ENCODE measurements around the gene CDPF1.
"Not testable (repeated sequence)": the region's sequence is repeated elsewhere in the genome, so short reads cannot be mapped to it uniquely, and the experiment has no call there.

CDPF1 gene

DNA sequence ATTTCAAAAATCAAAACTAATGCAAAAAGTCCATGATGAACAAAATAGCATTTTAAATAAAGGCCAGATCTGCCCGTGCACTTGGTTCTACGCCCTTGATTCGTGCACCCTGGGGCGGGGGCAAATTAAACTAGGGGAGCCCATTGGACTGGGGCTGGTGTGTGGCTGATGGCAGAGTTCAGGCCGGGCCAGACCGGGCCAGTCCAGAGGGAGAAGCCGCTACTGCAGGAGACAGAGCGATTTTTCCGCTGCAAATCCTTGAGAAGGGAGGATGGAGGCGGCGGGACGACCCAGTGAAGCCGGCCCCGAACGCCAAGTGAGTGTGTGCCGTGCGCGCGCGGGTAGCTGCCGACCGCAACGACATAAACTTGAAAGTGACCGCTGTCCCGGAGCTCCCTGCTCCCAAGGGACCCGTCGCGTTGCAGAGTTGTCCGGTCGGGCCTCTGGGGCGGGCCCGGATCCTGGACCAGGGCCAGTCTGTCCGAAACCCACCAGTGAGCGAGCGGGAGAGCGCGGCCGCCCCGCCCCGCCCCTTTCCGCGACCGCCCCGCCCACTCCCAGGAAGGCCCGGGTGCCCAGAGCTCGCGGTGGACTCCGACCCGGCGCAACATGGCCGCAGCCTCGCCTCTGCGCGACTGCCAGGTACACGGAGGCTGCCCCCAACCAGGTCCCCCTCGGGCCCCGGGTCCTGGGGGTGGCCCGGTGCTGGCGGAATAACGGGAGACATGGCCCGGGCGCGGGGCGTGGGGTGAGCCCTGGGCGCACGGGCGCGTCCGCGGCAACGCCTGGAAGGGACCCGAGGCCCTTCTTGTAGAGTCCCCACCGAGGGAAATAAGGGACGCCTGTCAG, 17.6 kb upstream of the CDPF1 start, which contains the start of gene TTC38:
Gene TTC38 (plus strand): TSS at position 578 of the 849 bp plus-strand sequence. CDS start 32 bp downstream, at position 610.
- TF ChIP-seq, protein P1, sequence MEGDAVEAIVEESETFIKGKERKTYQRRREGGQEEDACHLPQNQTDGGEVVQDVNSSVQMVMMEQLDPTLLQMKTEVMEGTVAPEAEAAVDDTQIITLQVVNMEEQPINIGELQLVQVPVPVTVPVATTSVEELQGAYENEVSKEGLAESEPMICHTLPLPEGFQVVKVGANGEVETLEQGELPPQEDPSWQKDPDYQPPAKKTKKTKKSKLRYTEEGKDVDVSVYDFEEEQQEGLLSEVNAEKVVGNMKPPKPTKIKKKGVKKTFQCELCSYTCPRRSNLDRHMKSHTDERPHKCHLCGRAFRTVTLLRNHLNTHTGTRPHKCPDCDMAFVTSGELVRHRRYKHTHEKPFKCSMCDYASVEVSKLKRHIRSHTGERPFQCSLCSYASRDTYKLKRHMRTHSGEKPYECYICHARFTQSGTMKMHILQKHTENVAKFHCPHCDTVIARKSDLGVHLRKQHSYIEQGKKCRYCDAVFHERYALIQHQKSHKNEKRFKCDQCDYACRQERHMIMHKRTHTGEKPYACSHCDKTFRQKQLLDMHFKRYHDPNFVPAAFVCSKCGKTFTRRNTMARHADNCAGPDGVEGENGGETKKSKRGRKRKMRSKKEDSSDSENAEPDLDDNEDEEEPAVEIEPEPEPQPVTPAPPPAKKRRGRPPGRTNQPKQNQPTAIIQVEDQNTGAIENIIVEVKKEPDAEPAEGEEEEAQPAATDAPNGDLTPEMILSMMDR (conservative IDR thresholded peaks at IDR 0.05; ENCODE audit: low read depth) = no peak
- H3K27ac ChIP-seq = peak within 1 kb of the TSS; percentile 76
- peak; percentile 78 for DNase-seq (ENCODE audit: low spot score)
- CTCF ChIA-PET = interaction anchor here (1.0 kb wide), 1 partner anchor 145 kb away, joined by 3 read pairs; no protein-coding TSS in a partner anchor
- POLR2A ChIA-PET (ENCODE audit: low non-redundant PET) = interaction anchor here (1.0 kb wide), 2 partner anchors 17 to 28 kb away, joined by 4 to 5 read pairs; partner anchors contain the start of gene CDPF1

DNA sequence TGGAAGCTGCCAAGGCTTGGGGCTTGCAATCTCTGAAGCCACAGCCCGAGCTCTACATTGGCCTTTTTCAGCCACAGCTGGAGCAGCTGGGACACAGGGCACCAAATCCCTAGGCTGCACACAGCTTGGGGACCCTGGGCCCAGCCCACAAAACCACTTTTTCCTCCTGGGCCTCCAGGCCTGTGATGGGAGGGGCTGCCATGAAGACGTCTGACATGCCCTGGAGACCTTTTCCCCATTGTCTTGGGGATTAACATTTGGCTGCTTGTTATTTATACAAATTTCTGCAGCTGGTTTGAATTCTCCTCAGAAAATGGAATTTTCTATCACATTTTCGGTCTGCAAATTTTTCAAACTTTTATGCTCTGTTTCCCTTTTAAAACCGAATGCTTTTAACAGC, 15.5 kb upstream of the CDPF1 start:
- POLR2A ChIA-PET (ENCODE audit: low non-redundant PET); DNase-seq (ENCODE audit: low spot score); H3K27ac ChIP-seq; CTCF ChIA-PET: not testable (repeated sequence)

DNA sequence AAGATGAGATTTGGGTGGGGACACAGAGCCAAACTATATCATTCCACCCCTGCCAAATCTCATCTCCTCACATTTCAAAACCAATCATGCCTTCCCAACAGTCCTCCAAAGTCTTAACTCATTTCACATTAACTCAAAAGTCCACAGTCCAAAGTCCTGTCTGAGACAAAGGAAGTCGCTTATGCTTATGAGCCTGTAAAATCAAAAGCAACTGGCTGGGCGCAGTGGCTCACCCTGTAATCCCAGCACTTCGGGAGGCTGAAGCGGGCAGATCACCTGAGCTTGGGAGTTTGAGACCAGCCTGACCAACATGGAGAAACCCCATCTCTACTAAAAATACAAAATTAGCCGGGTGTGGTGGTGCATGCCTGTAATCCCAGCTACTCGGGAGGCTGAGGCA, 14.4 kb upstream of the CDPF1 start:
- H3K27ac ChIP-seq; CTCF ChIA-PET; DNase-seq (ENCODE audit: low spot score); POLR2A ChIA-PET (ENCODE audit: low non-redundant PET): not testable (repeated sequence)

DNA sequence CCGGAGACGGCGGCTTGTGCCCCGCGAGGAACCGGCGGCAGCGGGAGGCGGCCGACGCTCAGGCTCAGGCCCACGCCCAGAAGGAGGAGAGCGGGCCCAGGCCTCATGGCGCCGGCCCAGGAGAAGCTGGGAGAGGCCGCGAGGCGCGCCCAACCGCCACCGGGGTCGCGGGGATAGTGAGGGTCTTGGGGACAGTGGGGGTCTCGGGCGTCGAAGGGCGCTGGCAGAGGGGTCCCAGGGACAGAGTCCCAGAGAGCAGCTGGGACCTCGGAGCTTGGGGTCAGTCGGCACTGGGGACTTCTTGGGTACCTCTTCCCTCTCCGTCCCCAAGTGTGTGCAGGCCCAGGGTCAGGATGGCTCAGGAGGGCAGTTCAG, 13.1 kb upstream of the CDPF1 start, which contains the start of gene PKDREJ:
Gene PKDREJ (minus strand): TSS at position 128 of the 375 bp plus-strand sequence. CDS start 21 bp downstream, at position 107.
- ChIA-PET CTCF (no interaction called here), POLR2A (ENCODE audit: low non-redundant PET) (no interaction called here)
- DNase-seq (ENCODE audit: low spot score) = no peak
- H3K27ac ChIP-seq = no peak within 1 kb of the TSS
- TF ChIP-seq, protein P1 (conservative IDR thresholded peaks at IDR 0.05; ENCODE audit: low read depth) = no peak

DNA sequence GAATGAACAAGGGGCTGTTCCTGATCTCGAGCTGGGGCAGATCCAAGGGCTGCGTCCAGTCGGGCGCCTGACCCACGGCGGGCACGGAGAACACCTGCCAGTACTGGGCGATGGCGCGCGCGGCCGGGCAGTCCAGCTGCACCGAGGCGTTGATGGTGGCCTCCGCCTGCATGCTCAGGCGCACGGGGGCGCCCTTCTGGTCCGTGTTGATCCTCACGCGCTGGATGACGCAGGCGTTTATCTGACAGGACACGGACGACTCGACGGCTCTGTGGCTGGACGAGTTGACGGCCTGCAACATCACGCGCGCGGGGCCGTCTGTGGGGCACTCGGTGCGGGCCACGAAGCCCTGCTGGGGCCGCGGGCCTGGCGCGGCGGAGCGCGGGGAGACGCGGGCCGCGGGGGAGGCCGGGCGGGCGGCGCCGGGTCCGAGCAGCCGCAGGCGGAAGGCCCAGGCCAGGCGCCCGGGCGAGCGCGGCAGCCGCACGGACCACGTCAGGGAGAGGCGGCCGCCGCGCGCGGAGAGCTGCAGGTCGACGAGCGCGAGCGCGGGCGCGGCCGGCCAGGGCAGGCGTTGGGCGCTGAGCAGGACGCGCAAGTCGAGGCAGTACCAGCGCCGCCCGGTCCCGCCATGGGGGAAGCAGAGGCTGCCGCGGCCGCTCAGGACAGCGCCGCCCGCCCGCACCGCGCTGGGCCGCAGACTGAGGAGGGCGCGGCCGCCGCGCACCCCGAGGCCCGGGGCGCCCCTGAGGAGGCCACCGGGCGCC, 12.5 kb upstream of the CDPF1 start:
- CTCF ChIA-PET = no interaction called here
- POLR2A ChIA-PET (ENCODE audit: low non-redundant PET) = no interaction called here
- DNase-seq (ENCODE audit: low spot score) = no peak
- H3K27ac ChIP-seq = no peak overlapping the region
- TF ChIP-seq, protein P1 (conservative IDR thresholded peaks at IDR 0.05; ENCODE audit: low read depth) = no peak

DNA sequence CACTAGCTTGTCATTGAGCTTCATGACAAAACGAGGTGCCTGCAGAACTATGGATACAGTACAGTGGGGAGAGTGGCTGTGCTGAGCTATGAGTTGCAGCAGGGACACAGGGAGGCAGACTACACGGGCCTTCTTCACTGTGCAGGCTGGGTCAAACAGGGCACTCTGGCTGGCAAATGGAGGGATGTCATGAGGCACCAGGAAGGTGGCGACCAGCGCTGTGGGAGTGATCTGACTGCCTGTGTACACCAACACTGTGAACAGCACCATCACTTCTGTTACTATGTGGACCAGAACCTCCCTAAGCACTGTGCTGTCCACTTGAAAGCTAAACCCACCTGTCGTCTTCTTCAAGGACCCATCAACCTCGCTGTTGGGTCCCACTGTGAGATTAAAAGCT, 9.9 kb upstream of the CDPF1 start:
- DNase-seq (ENCODE audit: low spot score) = no peak
- ChIA-PET CTCF (no interaction called here), POLR2A (ENCODE audit: low non-redundant PET) (no interaction called here)
- TF ChIP-seq, protein P1 (conservative IDR thresholded peaks at IDR 0.05; ENCODE audit: low read depth) = no peak
- H3K27ac ChIP-seq = no peak overlapping the region

DNA sequence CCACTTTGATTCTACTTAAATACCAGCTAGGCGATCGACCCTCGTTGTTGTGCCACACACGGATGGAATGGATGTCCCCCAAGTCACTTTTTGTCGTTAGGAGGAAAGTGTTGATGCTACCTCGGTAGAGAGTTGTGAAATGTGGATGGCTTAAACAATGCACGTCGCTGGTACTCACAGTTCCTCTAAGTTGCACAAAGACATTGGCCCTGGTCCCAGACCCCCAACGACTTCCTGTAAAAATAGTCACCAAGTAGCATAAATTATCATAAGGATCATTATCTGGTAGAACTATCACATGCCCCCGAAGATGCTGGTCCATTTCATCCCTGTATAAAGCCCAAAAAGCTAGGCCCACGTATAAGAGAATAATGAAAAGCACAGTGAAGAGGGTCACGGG, 9.3 kb upstream of the CDPF1 start:
- no peak overlapping the region for H3K27ac ChIP-seq
- ChIA-PET POLR2A (ENCODE audit: low non-redundant PET) (no interaction called here), CTCF (no interaction called here)
- TF ChIP-seq, protein P1 (conservative IDR thresholded peaks at IDR 0.05; ENCODE audit: low read depth) = no peak
- no peak for DNase-seq (ENCODE audit: low spot score)

All from RWPE1 (cell line).